ENCODE data around the gene SCFD2. TPM values are rescaled to one million over a fixed set of nuclear protein-coding genes. Genes with fewer than 3 reads are reported as not detected.
A peak's percentile ranks its signal among the peaks of the same experiment; 100 is the strongest.

Gene SCFD2
- total RNA-seq, 4 donors from 2014 or later = 12.7 to 23.7 (median 18.3) TPM

- Histone ChIP-seq H3K4me3 (peak overlapping the region; percentile 39 to 72 (median 54)), H3K36me3 (no peaks in the 10 kb centered on the region), H3K27me3 (peaks cover 16% of the 10 kb centered on the region), H3K9me3 (no peaks in the 10 kb centered on the region), H3K27ac (peak overlapping the region in 3 of 4 donors; percentile 9 to 55 (median 50)), H3K4me1 (peaks cover 4 to 14% (median 11%) of the 10 kb centered on the region in 4 donors)
- DNase-seq = no peak
- intact Hi-C loops (cut with DNase I; ENCODE audit: low total_unique reads) = no loop called here
- TF ChIP-seq POLR2AphosphoS5 (IDR thresholded peaks at IDR 0.05) (no peak), POLR2A (IDR thresholded peaks at IDR 0.05) (no peak)
- WGBS, 2 donors (ENCODE audit: low coverage in 1 of 2) = 59% methylated on average over 22 of the region's 23 CpGs; no CpG with 5 or more reads in 1 of the 2 donors
- in situ Hi-C loops (cut with MboI; ENCODE audit: low pct_ligation_motif_present in 1 of 4, low pct_unique_long_range_greater_than_20kb in 1 of 4, low sequenced_read_pairs in 3 of 4) = no loop called here
Observed at GRCh38 chr4:52862639-52863161, 503.2 kb downstream of the SCFD2 start.

GRCh38 chr4:52861879-52862616 lies 503.8 kb downstream of the SCFD2 start, which contains the start of gene RASL11B:
Gene RASL11B, plus strand, starts transcription at chr4:52862317. Its CDS starts 191 bp downstream, at chr4:52862508.
- Histone ChIP-seq H3K27ac (peak within 1 kb of the TSS; percentile 36 to 55 (median 49)), H3K27me3 (peaks cover 16% of the 10 kb centered on the region), H3K36me3 (no peaks in the 10 kb centered on the region), H3K4me3 (peak within 1 kb of the TSS; percentile 39 to 72 (median 54)), H3K4me1 (peaks cover 4 to 14% (median 11%) of the 10 kb centered on the region in 4 donors), H3K9me3 (no peaks in the 10 kb centered on the region)
- 0% methylated on average over 51 of the region's 94 CpGs; no CpG with 5 or more reads in 1 of the 2 donors for WGBS, 2 donors (ENCODE audit: low coverage in 1 of 2)
- intact Hi-C loops (cut with DNase I; ENCODE audit: low total_unique reads) = no loop called here
- in situ Hi-C loops (cut with MboI; ENCODE audit: low pct_ligation_motif_present in 1 of 4, low pct_unique_long_range_greater_than_20kb in 1 of 4, low sequenced_read_pairs in 3 of 4) = no loop called here
- TF ChIP-seq POLR2AphosphoS5 (IDR thresholded peaks at IDR 0.05) (peak in 2 of 3 donors; percentile 44 to 52), POLR2A (IDR thresholded peaks at IDR 0.05) (peak; percentile 14), CTCF (IDR thresholded peaks at IDR 0.05) (peak in 4 of 5 experiments; percentile 30 to 51 (median 34)), EP300 (IDR thresholded peaks at IDR 0.05; ENCODE audit: low read depth) (no peak)
- peak; percentile 84 for DNase-seq

- in situ Hi-C loops (cut with MboI; ENCODE audit: low pct_ligation_motif_present in 1 of 4, low pct_unique_long_range_greater_than_20kb in 1 of 4, low sequenced_read_pairs in 3 of 4) (no loop called here), intact Hi-C loops (cut with DNase I; ENCODE audit: low total_unique reads) (no loop called here)
- peak overlapping the region; percentile 39 to 72 (median 54) for H3K4me3 ChIP-seq
- H3K27ac ChIP-seq = peak overlapping the region in 3 of 4 donors; percentile 48 to 55 (median 50)
- H3K4me1 ChIP-seq = peaks cover 4 to 14% (median 11%) of the 10 kb centered on the region in 4 donors
- H3K9me3 ChIP-seq = no peaks in the 10 kb centered on the region
- DNase-seq = no peak
- WGBS, 2 donors (ENCODE audit: low coverage in 1 of 2) = 14 to 65% methylated on average over 10 to 26 of the region's 26 CpGs
- TF ChIP-seq EP300 (IDR thresholded peaks at IDR 0.05; ENCODE audit: low read depth) = no peak
- no peak for TF ChIP-seq CTCF (IDR thresholded peaks at IDR 0.05)
- TF ChIP-seq POLR2A (IDR thresholded peaks at IDR 0.05) = no peak
- TF ChIP-seq POLR2AphosphoS5 (IDR thresholded peaks at IDR 0.05) = no peak
- peaks cover 16% of the 10 kb centered on the region for H3K27me3 ChIP-seq
- no peaks in the 10 kb centered on the region for H3K36me3 ChIP-seq
Observed at GRCh38 chr4:52861171-52861823, 504.6 kb downstream of the SCFD2 start.

- no peaks in the 10 kb centered on the region for H3K9me3 ChIP-seq
- WGBS, 2 donors (ENCODE audit: low coverage in 1 of 2) = 72 to 79% methylated on average over 2 of the region's 2 CpGs
- H3K36me3 ChIP-seq = no peaks in the 10 kb centered on the region
- no peak for DNase-seq
- H3K27ac ChIP-seq = no peak overlapping the region
- intact Hi-C loops (cut with DNase I; ENCODE audit: low total_unique reads) (no loop called here), in situ Hi-C loops (cut with MboI; ENCODE audit: low pct_ligation_motif_present in 1 of 4, low pct_unique_long_range_greater_than_20kb in 1 of 4, low sequenced_read_pairs in 3 of 4) (no loop called here)
- peaks cover 4 to 14% (median 11%) of the 10 kb centered on the region in 4 donors for H3K4me1 ChIP-seq
- H3K4me3 ChIP-seq = no peak overlapping the region
- peaks cover 16% of the 10 kb centered on the region for H3K27me3 ChIP-seq
- TF ChIP-seq EP300 (IDR thresholded peaks at IDR 0.05; ENCODE audit: low read depth) (no peak), CTCF (IDR thresholded peaks at IDR 0.05) (no peak), POLR2AphosphoS5 (IDR thresholded peaks at IDR 0.05) (no peak), POLR2A (IDR thresholded peaks at IDR 0.05) (no peak)
Observed at GRCh38 chr4:52860361-52860760, 505.5 kb downstream of the SCFD2 start.
